ACC112 (cell line): ENCODE measurements around the gene MS4A12.
"Not testable (repeated sequence)": the region's sequence is repeated elsewhere in the genome, so short reads cannot be mapped to it uniquely, and the experiment has no call there.

Source experiments
- H2AFZ ChIP-seq: fragments of 200-600 bp; sonication (generic); one replicate; pipeline ENCODE4 v1.6.0; 2017; ENCODE audit warnings: antibody characterized with exemption, low read length; ENCODE audit not compliant: unreplicated experiment
- H3K27ac ChIP-seq: fragments of 200-600 bp; sonication (generic); 2 replicates; pipeline ENCODE4 v1.5.1; 2014; ENCODE audit warnings: low read depth, mild to moderate bottlenecking, antibody characterized with exemption, low read length, moderate library complexity
- H3K27me3 ChIP-seq: fragments of 200-600 bp; sonication (generic); 2 replicates; pipeline ENCODE4 v1.6.1; 2014; ENCODE audit warnings: mild to moderate bottlenecking, antibody characterized with exemption, low read length, moderate library complexity, mixed read lengths; ENCODE audit not compliant: insufficient read depth
- H3K36me3 ChIP-seq: fragments of 200-600 bp; sonication (generic); 2 replicates; pipeline ENCODE4 v1.6.1; 2016; ENCODE audit warnings: mild to moderate bottlenecking, antibody characterized with exemption, low read length, moderate library complexity, mixed read lengths; ENCODE audit not compliant: insufficient read depth
- H3K4me1 ChIP-seq: fragments of 200-600 bp; sonication (generic); one replicate; pipeline ENCODE4 v1.6.1; 2016; ENCODE audit warnings: low read length, mixed read lengths; ENCODE audit not compliant: insufficient read depth, unreplicated experiment, control insufficient read depth
- H3K4me3 ChIP-seq: fragments of 200-600 bp; sonication (generic); 2 replicates; pipeline ENCODE4 v1.5.1; 2014; ENCODE audit warnings: mild to moderate bottlenecking, low read depth, low read length
- H3K79me2 ChIP-seq: fragments of 200-600 bp; sonication (generic); one replicate; pipeline ENCODE4 v1.6.0; 2016; ENCODE audit warnings: low read length; ENCODE audit not compliant: control insufficient read depth, unreplicated experiment, insufficient read depth

Gene MS4A12

DNA sequence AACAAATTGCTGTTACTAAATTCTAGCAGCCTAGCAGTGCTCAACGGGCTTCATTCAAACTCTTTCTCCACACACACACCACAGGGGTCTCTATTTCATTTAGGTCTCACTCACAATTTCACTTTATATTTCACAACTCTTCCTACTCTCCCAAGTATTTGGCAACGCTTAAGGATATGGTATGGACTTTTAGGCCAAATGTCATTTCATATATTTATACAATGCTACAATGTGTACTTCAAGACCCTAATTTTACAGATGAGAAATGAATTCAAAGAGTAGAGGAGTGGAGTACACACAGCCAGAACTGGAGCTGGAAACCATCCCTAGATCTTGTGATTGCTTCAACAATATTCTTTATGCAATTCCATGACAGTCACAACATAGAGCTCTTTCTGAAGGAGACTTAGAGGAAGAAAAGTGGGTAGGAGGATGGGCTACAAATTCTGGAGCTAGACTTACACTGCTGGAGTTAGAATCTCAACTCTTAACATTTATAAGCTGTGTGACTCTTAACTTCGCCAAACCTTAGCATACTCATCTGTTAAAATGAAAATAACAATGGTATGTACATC, 20.2 kb downstream of the MS4A12 start:
- H3K27me3 ChIP-seq, result no peaks in the 10 kb centered on the region
- H2AFZ ChIP-seq, result no peak overlapping the region
- H3K79me2 ChIP-seq, result no peaks in the 10 kb centered on the region
- no peaks in the 10 kb centered on the region for H3K4me1 ChIP-seq
- no peaks in the 10 kb centered on the region for H3K36me3 ChIP-seq
- H3K27ac ChIP-seq, result no peak overlapping the region
- no peak overlapping the region for H3K4me3 ChIP-seq

DNA sequence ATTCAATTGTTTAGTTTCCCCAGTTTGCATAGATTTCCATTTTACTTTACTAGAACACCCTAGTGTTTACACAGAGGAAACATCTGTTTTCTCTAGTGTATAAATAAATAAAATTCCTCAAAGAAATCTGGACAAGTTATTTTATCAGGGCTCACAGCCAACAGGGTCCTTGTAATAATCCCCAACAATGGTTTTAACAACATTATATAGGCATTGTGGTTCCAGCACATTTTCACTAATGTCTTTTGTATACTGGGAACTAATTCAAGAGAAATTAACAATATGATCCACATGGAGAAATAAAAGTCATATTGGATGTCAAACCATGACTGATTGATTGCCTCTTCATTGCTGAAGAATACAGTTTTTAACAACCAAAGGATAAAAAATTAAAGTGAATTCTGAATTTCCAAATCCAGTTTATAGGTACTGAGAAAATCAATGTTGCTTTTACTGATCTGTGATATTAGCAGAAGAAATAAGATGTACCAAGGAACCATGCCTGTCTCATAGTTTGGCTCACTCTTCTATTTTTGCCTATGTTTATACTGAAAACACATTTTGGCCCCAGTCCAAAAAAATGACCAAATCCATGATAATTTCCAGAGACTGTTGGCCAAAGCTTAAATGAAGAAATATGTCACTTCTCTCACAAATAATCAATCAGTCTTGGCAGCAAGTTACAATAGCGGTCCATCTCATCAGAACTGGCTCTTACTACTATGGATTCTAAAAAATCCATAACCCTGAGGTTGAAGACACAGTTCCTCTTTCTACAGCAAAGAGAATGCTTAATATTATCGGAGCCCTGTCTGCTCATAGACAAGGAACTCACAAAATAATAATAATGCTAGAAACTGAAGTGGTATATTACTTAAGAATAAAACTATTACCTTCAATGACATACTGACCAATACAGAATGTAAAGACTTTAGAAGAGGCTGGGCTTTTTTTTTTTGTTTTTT, 21.2 kb downstream of the MS4A12 start:
- no peak overlapping the region for H3K4me3 ChIP-seq
- no peaks in the 10 kb centered on the region for H3K4me1 ChIP-seq
- no peaks in the 10 kb centered on the region for H3K27me3 ChIP-seq
- H3K27ac ChIP-seq, result no peak overlapping the region
- H3K36me3 ChIP-seq, result no peaks in the 10 kb centered on the region
- H3K79me2 ChIP-seq, result no peaks in the 10 kb centered on the region
- H2AFZ ChIP-seq, result no peak overlapping the region

DNA sequence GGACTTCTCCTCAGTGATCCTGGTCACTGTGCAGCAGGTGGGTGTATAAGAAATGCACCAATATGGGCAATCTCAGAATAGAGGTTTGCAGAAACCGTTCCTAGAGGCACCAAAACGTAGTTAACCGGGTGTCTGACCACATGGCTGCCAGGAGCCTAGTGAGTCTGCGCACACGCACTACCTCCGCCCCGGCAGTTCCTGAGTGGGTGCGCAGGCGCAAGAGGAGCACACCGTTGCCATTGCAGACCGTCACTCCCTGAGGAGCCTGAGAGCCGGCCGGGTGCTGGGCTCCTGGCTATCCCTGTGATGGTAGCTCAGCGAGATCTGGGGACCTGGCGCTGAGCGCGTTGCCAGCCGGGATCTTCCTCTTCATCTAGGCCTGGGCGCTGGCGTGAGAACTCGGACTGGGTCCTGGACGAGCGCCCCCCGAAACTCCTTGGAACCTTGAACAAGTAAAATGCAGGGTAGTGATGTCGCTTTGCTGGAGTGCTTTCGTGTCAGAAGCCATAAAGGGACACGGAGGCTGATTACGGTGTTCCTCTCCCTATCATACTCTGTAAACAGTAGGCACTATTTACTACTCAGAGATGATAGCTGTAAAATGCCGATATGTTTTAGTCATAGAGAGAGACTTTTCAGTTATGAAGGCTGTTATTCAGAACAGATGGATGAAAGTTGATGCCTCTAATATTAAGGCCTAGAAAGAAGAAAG, 22.7 kb downstream of the MS4A12 start, which contains the start of gene MS4A13:
MS4A13 (plus strand) TSS at position 249 of the 712 bp plus-strand sequence. CDS start 2,692 bp downstream, outside the sequence.
- no peak within 1 kb of the TSS for H3K4me3 ChIP-seq
- H3K27me3 ChIP-seq, result no peaks in the 10 kb centered on the region
- no peak within 1 kb of the TSS for H2AFZ ChIP-seq
- no peaks in the 10 kb centered on the region for H3K36me3 ChIP-seq
- H3K27ac ChIP-seq, result no peak within 1 kb of the TSS
- no peaks in the 10 kb centered on the region for H3K79me2 ChIP-seq
- H3K4me1 ChIP-seq, result no peaks in the 10 kb centered on the region

- no peaks in the 10 kb centered on the region for H3K36me3 ChIP-seq
- no peaks in the 10 kb centered on the region for H3K4me1 ChIP-seq
- no peaks in the 10 kb centered on the region for H3K27me3 ChIP-seq
- H3K27ac ChIP-seq, result no peak overlapping the region
- H3K79me2 ChIP-seq, result no peaks in the 10 kb centered on the region
- no peak overlapping the region for H2AFZ ChIP-seq
- no peak overlapping the region for H3K4me3 ChIP-seq
These were observed 35.9 kb downstream of the MS4A12 start for GRCh38 chr11:60528465-60528864.

DNA sequence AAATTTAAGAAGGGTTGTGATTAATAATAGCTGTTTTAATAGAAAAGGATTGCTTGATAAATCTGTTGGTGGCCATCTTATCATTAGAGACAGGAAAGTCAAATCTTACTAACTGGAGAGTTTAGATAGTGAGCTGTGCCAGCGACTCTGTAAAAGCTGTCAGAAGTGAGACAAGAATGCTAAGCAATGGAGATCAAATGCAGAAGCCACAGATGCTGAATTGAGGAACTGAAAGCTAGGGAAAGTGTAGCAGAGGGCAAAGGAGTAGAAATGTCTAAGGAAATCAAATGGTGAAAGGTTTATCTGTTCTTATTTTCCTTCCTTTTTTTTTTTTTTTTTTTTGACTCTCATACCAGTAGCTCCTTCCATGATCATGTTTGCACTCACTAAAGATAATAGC, 36.4 kb downstream of the MS4A12 start:
- H3K27me3 ChIP-seq, result no peaks in the 10 kb centered on the region
- H3K4me1 ChIP-seq, result no peaks in the 10 kb centered on the region
- no peak overlapping the region for H3K4me3 ChIP-seq
- no peaks in the 10 kb centered on the region for H3K36me3 ChIP-seq
- no peak overlapping the region for H3K27ac ChIP-seq
- H3K79me2 ChIP-seq, result no peaks in the 10 kb centered on the region
- no peak overlapping the region for H2AFZ ChIP-seq

DNA sequence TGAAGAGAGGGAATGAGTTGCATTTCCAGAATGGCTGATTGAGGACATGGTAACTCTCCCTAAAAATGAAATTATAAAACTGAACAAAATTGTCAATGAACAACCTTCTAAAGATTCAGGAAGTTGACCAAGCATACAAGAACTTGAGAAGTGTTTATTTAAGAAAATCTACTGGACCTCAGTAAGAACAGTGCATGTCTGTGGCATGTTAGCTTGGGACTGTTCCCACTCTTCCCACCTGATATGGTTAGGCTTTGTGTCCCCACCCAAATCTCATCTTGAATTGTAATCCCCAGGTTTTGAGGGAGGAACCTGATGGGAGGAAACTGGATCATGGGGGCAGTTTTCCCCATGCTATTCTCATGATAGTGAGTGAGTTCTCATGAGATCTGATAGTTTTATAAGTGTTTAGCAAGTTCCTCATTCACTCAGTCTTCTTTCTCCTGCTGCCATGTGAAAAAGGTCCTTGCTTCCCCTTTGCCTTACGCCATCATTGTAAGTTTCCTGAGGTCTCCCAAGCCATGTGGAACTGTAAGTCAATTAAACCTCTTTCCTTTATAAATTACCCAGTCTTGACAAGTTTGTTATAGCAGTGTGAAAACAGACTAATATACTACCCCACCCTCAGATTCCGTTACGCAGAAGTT, 38.0 kb downstream of the MS4A12 start:
- H3K79me2 ChIP-seq, result no peaks in the 10 kb centered on the region
- H3K4me3 ChIP-seq, result no peak overlapping the region
- no peak overlapping the region for H3K27ac ChIP-seq
- no peaks in the 10 kb centered on the region for H3K36me3 ChIP-seq
- H3K27me3 ChIP-seq, result no peaks in the 10 kb centered on the region
- H3K4me1 ChIP-seq, result no peaks in the 10 kb centered on the region
- H2AFZ ChIP-seq, result no peak overlapping the region

DNA sequence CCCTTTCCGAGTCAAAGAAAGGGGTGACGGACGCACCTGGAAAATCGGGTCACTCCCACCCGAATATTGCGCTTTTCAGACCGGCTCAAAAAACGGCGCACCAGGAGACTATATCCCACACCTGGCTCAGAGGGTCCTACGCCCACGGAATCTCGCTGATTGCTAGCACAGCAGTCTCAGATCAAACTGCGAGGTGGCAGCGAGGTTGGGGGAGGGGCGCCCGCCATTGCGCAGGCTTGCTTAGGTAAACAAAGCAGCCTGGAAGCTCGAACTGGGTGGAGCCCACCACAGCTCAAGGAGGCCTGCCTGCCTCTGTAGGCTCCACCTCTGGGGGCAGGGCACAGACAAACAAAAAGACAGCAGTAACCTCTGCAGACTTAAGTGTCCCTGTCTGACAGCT, 39.8 kb downstream of the MS4A12 start:
- not testable (repeated sequence) for H3K4me1 ChIP-seq, H3K27me3 ChIP-seq, H3K4me3 ChIP-seq, H3K27ac ChIP-seq, H2AFZ ChIP-seq, H3K79me2 ChIP-seq, H3K36me3 ChIP-seq

DNA sequence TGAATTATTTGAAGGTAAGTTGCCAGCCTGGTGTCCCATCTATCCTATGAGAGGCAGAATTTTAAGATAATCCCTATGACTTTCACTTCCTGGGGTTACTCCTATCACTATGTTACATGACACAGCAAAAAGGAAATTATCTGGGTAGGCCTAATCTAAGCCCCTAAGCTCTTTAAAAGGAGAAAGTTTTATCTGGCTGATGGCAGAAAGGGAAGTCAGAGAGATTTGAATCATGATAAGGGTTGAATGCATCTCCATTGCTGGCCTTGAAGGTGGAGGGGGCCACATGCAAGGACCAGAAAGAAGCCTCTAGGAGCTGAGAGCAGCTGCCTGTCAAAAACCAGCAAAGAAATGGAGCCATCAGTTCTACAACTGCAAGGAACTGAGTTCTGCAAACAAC, 46.0 kb downstream of the MS4A12 start:
- not testable (repeated sequence) for H3K36me3 ChIP-seq, H3K79me2 ChIP-seq, H3K4me3 ChIP-seq, H3K27me3 ChIP-seq, H3K4me1 ChIP-seq, H2AFZ ChIP-seq, H3K27ac ChIP-seq

DNA sequence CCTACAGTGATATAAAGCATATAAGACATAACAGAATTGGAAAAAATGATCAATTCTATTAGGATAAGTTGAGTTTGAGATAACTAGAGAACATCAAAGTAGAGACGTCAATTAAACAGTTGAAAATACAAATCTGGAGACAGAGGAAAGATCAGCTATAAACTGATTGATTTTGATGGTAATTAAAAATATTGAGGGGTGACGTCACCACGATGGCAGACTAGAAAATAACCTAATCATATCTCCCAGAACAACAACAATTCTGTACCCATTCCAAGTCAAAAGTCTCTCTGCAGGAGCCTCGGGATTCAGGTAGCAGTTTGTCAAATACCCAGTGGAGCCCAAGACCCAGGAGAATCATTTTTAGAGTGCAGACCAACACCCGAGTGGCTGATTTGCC, 51.5 kb downstream of the MS4A12 start:
- Histone ChIP-seq H3K36me3 (no peaks in the 10 kb centered on the region), H3K27ac (no peak overlapping the region), H3K4me1 (no peaks in the 10 kb centered on the region), H2AFZ (no peak overlapping the region), H3K79me2 (no peaks in the 10 kb centered on the region), H3K27me3 (no peaks in the 10 kb centered on the region), H3K4me3 (no peak overlapping the region)
